MM.1S (cell line): ENCODE measurements around the gene WHRN.

Experiments
- DNase-seq: peaks from one replicate; pipeline ENCODE4 v3.0.0-alpha.2; 2015
- H2AFZ ChIP-seq: fragments of 300-600 bp; sonication (generic); 2 replicates; pipeline ENCODE4 v1.6.0; 2016; ENCODE audit warnings: antibody characterized with exemption, low read length
- H3F3A ChIP-seq: fragments of 300-600 bp; sonication (generic); 2 replicates; pipeline ENCODE4 v1.6.1; 2016; ENCODE audit warnings: mild to moderate bottlenecking, antibody characterized with exemption, low read length, moderate library complexity, mixed read lengths; ENCODE audit not compliant: insufficient read depth
- H3K27ac ChIP-seq: fragments of 300-600 bp; sonication (generic); 2 replicates; pipeline ENCODE4 v1.5.1; 2016; ENCODE audit warnings: mild to moderate bottlenecking, low read length
- H3K27me3 ChIP-seq: fragments of 300-600 bp; sonication (generic); replicated peaks from 2 replicates; pipeline ENCODE4 v1.6.0; 2016; ENCODE audit warnings: low read length; ENCODE audit not compliant: insufficient read depth
- H3K36me3 ChIP-seq: fragments of 300-600 bp; sonication (generic); replicated peaks from 2 replicates; pipeline ENCODE4 v1.6.1; 2016; ENCODE audit warnings: mild to moderate bottlenecking, low read length, mixed read lengths; ENCODE audit not compliant: insufficient read depth
- H3K4me1 ChIP-seq: fragments of 300-600 bp; sonication (generic); 2 replicates; pipeline ENCODE4 v1.6.1; 2016; ENCODE audit warnings: low read length, mixed read lengths
- H3K4me2 ChIP-seq: fragments of 300-600 bp; sonication (generic); 2 replicates; pipeline ENCODE4 v1.6.0; 2016; ENCODE audit warnings: low read depth, low read length
- H3K4me3 ChIP-seq: fragments of 300-600 bp; sonication (generic); 2 replicates; pipeline ENCODE4 v1.5.1; 2016; ENCODE audit warnings: low read length, mixed read lengths
- H3K79me2 ChIP-seq: fragments of 300-600 bp; sonication (generic); 2 replicates; pipeline ENCODE4 v1.6.1; 2016; ENCODE audit warnings: mixed run types, low read length, mixed read lengths
- H3K9ac ChIP-seq: fragments of 300-600 bp; sonication (generic); 2 replicates; pipeline ENCODE4 v1.6.1; 2016; ENCODE audit warnings: low read length, mixed read lengths
- H3K9me2 ChIP-seq: fragments of 300-600 bp; sonication (generic); replicated peaks from 2 replicates; pipeline ENCODE4 v1.6.1; 2016; ENCODE audit warnings: mild to moderate bottlenecking, low read length, mixed read lengths; ENCODE audit not compliant: insufficient read depth
- H3K9me3 ChIP-seq: fragments of 300-600 bp; sonication (generic); replicated peaks from 2 replicates; pipeline ENCODE4 v1.6.1; 2016; ENCODE audit warnings: mild to moderate bottlenecking, low read length, mixed read lengths; ENCODE audit not compliant: insufficient read depth
- H4K20me1 ChIP-seq: fragments of 300-600 bp; sonication (generic); 2 replicates; pipeline ENCODE4 v1.6.1; 2016; ENCODE audit warnings: mild to moderate bottlenecking, low read length, moderate library complexity, mixed read lengths; ENCODE audit not compliant: insufficient read depth
- EZH2 ChIP-seq: fragments of 300-600 bp; sonication (generic); optimal IDR thresholded peaks from 2 replicates; pipeline ENCODE3; 2017; ENCODE audit warnings: low read depth, mild to moderate bottlenecking, antibody characterized with exemption, low read length, mixed read lengths
- EZH2phosphoT487 ChIP-seq: fragments of 300-600 bp; sonication (generic); IDR thresholded peaks from 2 replicates; pipeline ENCODE4 v1.6.1; 2018; ENCODE audit warnings: antibody characterized with exemption, low read length
- TF ChIP-seq, protein P1 (sequence below): fragments of 300-600 bp; sonication (generic); IDR thresholded peaks from 2 replicates; pipeline ENCODE4 v1.5.1; 2016; ENCODE audit warnings: antibody characterized with exemption, low read length, mixed read lengths

WHRN gene

DNA sequence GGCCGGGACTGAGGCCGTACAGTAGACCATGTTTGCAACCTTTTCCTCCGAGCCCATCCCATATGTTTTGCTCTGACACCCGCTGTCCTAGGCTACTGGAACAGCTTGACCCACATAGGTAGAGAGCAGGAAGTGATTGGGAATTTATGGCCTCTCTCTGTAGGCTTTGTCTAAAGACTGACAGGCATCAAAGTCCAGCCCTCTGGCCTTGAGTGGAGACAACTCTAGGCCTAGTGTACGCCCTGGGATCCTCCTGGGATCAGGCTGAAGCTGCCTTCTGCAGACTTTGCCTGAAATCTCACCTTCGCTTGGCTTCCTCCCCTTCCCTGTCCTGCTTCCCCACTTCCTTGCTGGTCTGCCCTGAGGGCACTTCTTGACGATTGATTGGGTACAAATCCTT is 103.9 kb downstream of the WHRN start:
- Histone ChIP-seq H3K4me2 (no peak overlapping the region), H3F3A (peaks cover 3% of the 10 kb centered on the region; the same call in 1 of the 2 replicates), H3K9me3 (no peaks in the 10 kb centered on the region), H3K79me2 (peaks cover 14% of the 10 kb centered on the region), H3K4me3 (no peak overlapping the region), H3K9me2 (no peaks in the 10 kb centered on the region), H3K36me3 (no peaks in the 10 kb centered on the region), H3K27me3 (no peaks in the 10 kb centered on the region), H4K20me1 (no peaks in the 10 kb centered on the region), H3K27ac (no peak overlapping the region), H3K4me1 (peaks cover 9% of the 10 kb centered on the region; the same call in 1 of the 2 replicates), H2AFZ (no peak overlapping the region), H3K9ac (no peak overlapping the region)
- TF ChIP-seq, protein P1, sequence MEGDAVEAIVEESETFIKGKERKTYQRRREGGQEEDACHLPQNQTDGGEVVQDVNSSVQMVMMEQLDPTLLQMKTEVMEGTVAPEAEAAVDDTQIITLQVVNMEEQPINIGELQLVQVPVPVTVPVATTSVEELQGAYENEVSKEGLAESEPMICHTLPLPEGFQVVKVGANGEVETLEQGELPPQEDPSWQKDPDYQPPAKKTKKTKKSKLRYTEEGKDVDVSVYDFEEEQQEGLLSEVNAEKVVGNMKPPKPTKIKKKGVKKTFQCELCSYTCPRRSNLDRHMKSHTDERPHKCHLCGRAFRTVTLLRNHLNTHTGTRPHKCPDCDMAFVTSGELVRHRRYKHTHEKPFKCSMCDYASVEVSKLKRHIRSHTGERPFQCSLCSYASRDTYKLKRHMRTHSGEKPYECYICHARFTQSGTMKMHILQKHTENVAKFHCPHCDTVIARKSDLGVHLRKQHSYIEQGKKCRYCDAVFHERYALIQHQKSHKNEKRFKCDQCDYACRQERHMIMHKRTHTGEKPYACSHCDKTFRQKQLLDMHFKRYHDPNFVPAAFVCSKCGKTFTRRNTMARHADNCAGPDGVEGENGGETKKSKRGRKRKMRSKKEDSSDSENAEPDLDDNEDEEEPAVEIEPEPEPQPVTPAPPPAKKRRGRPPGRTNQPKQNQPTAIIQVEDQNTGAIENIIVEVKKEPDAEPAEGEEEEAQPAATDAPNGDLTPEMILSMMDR = no peak
- TF ChIP-seq EZH2 (no peak), EZH2phosphoT487 (no peak)
- no peak for DNase-seq

DNA sequence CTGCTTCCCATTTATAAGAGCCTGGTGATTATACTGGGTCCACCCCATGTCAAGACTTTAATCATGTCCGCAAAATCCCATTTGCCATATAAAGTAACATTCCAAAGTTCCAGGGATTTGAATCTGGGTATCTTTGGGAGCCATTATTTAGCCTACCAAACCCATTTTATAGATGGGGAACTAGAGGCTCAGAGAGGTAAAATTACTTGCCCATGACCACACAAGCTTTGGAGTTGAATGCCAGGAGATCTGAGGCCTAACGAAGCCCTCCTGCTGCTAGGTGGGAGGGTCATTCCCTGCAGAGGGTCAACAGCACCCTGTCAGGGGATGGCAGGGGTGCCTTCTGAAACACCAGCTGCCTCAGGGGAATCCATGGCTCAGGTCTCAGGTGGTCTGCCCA is 104.5 kb downstream of the WHRN start:
- no peak overlapping the region for H3K27ac ChIP-seq
- H3K4me3 ChIP-seq = no peak overlapping the region
- H2AFZ ChIP-seq = no peak overlapping the region
- no peaks in the 10 kb centered on the region for H3K27me3 ChIP-seq
- H3K4me1 ChIP-seq = peaks cover 9% of the 10 kb centered on the region; the same call in 1 of the 2 replicates
- peaks cover 20% of the 10 kb centered on the region for H3K79me2 ChIP-seq
- no peaks in the 10 kb centered on the region for H3K9me2 ChIP-seq
- H3K9me3 ChIP-seq = no peaks in the 10 kb centered on the region
- no peaks in the 10 kb centered on the region for H4K20me1 ChIP-seq
- H3K4me2 ChIP-seq = no peak overlapping the region
- H3F3A ChIP-seq = peaks cover 3% of the 10 kb centered on the region; the same call in 1 of the 2 replicates
- TF ChIP-seq, protein P1 = no peak
- no peak for TF ChIP-seq EZH2
- H3K36me3 ChIP-seq = no peaks in the 10 kb centered on the region
- no peak for DNase-seq
- no peak overlapping the region for H3K9ac ChIP-seq

DNA sequence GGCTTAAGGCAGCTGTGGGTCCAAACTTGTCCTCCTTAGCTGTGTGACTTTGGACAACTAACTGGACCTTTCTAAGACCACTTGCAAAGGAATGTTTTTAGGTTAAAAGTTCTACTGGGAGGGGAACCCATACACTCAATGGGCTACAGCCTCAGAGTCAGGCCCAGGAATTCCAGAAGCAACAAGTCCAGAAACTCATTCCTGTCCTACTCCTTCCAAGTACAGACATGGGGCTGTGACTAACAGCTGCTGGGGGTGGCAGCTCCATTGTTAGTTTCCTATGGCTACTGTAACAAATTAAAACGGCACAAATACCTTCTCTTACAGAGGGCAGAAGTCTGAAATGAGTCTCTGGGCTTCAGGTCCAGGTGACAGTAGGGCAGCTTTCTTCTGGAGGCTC is 105.1 kb downstream of the WHRN start:
- no peaks in the 10 kb centered on the region for H3K36me3 ChIP-seq
- no peaks in the 10 kb centered on the region for H3K9me2 ChIP-seq
- no peak overlapping the region for H3K9ac ChIP-seq
- TF ChIP-seq EZH2phosphoT487 (no peak), EZH2 (no peak)
- TF ChIP-seq, protein P1 = no peak
- H3K79me2 ChIP-seq = peaks cover 25% of the 10 kb centered on the region
- H4K20me1 ChIP-seq = no peaks in the 10 kb centered on the region
- no peak overlapping the region for H3K27ac ChIP-seq
- no peaks in the 10 kb centered on the region for H3K27me3 ChIP-seq
- DNase-seq = no peak
- H3K4me1 ChIP-seq = peaks cover 9% of the 10 kb centered on the region
- H2AFZ ChIP-seq = no peak overlapping the region
- no peaks in the 10 kb centered on the region for H3K9me3 ChIP-seq
- no peak overlapping the region for H3K4me2 ChIP-seq
- H3F3A ChIP-seq = peaks cover 3% of the 10 kb centered on the region; the same call in 1 of the 2 replicates
- H3K4me3 ChIP-seq = no peak overlapping the region
